ENCODE data around the gene CLIP1.

DNA sequence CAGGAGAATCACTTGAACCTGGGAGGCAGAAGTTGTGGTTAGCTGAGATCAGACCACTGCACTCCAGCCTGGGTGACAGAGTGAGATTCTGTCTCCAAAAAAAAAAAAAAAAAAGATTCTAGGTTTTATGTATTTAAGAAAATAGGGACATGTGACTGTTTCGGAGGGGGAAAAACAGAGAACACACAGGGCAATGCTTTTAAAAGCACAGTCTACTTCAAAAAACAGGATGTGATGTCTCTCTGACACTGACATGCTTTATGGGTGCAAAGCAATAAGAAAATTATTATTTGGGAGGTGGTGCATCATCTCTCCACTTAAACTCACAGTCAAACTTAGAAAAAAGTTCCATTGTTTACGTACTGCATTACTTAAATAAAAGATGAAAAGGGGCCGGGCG lies 28.7 kb downstream of the CLIP1 start:
- TF ChIP-seq, protein P1, sequence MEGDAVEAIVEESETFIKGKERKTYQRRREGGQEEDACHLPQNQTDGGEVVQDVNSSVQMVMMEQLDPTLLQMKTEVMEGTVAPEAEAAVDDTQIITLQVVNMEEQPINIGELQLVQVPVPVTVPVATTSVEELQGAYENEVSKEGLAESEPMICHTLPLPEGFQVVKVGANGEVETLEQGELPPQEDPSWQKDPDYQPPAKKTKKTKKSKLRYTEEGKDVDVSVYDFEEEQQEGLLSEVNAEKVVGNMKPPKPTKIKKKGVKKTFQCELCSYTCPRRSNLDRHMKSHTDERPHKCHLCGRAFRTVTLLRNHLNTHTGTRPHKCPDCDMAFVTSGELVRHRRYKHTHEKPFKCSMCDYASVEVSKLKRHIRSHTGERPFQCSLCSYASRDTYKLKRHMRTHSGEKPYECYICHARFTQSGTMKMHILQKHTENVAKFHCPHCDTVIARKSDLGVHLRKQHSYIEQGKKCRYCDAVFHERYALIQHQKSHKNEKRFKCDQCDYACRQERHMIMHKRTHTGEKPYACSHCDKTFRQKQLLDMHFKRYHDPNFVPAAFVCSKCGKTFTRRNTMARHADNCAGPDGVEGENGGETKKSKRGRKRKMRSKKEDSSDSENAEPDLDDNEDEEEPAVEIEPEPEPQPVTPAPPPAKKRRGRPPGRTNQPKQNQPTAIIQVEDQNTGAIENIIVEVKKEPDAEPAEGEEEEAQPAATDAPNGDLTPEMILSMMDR (IDR thresholded peaks at IDR 0.05; ENCODE audit: insufficient read depth, low read length, poor library complexity, severe bottlenecking) = no peak
- no peak for TF ChIP-seq EZH2phosphoT487 (conservative IDR thresholded peaks at IDR 0.05; ENCODE audit: low read length)
